GM21447 (cell line): ENCODE data around the gene SMPDL3A.

Experiments used
- ATAC-seq: cut with Tn5 transposase; IDR thresholded peaks from one replicate; pipeline ENCODE4 v1.9.1; 2021; ENCODE audit not compliant: unreplicated experiment

The SMPDL3A gene

GRCh38 chr6:122845916-122846612 lies 57.0 kb downstream of the SMPDL3A start:
- no peak for ATAC-seq

- ATAC-seq: peak; percentile 89
Observed at GRCh38 chr6:122853259-122853995, 64.4 kb downstream of the SMPDL3A start.
